ENCODE results near the gene UMPS.

DNA sequence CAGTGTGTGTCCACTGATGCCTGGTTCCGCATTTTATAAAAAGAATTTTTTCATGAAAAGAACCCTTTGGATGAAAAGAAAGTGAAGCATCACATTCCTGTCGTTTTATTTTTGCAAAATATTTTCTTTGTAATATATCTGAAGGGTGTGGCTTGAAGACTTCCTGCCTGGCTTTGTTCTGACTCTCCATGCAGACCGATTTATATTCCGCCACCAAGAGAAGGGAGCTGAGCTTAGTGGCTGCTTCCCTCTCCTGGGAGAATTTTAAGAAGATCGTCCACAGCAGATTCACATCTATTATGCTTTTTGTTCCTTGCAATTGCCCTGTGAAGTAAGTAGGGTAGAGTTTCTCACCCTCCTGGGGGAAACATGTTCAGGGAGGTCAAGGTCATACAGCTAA, 45.2 kb upstream of the UMPS start:
- no peak for TF ChIP-seq ZFP69B (tag by site-specific recombination; IDR thresholded peaks at IDR 0.05)
- TF ChIP-seq ZFP37 (tag by site-specific recombination; IDR thresholded peaks at IDR 0.05), result no peak
- TF ChIP-seq PATZ1 (tag by site-specific recombination; IDR thresholded peaks at IDR 0.05), result no peak
- no peak for TF ChIP-seq ZNF2 (tag by site-specific recombination; IDR thresholded peaks at IDR 0.05)
- TF ChIP-seq, protein P1, sequence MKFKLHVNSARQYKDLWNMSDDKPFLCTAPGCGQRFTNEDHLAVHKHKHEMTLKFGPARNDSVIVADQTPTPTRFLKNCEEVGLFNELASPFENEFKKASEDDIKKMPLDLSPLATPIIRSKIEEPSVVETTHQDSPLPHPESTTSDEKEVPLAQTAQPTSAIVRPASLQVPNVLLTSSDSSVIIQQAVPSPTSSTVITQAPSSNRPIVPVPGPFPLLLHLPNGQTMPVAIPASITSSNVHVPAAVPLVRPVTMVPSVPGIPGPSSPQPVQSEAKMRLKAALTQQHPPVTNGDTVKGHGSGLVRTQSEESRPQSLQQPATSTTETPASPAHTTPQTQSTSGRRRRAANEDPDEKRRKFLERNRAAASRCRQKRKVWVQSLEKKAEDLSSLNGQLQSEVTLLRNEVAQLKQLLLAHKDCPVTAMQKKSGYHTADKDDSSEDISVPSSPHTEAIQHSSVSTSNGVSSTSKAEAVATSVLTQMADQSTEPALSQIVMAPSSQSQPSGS (tag by site-specific recombination; IDR thresholded peaks at IDR 0.05; ENCODE audit: low read depth), result no peak
- no peak for TF ChIP-seq ZBTB11 (tag by site-specific recombination; conservative IDR thresholded peaks at IDR 0.05; ENCODE audit: low read depth)
- TF ChIP-seq ZNF274 (IDR thresholded peaks at IDR 0.05; ENCODE audit: low read length), result no peak
- TF ChIP-seq ZNF274 (tag by site-specific recombination; IDR thresholded peaks at IDR 0.05; ENCODE audit: borderline replicate concordance), result no peak
- TF ChIP-seq ZSCAN30 (tag by site-specific recombination; IDR thresholded peaks at IDR 0.05), result no peak

All from HEK293 (cell line).